Nephron (organoid): ENCODE results near the gene MTA3.

ENCODE experiments used
- H3K27ac Mint-ChIP-seq, 3 experiments: 2 replicates each; pipeline ENCODE4 v1.8.0; 2020; ENCODE audit warnings: mixed read lengths in 3 of 3, mild to moderate bottlenecking in 2 of 3, moderate library complexity in 1 of 3
- H3K27me3 Mint-ChIP-seq: 2 replicates; pipeline ENCODE4 v1.8.0; 2021; ENCODE audit warnings: low read depth, mild to moderate bottlenecking, moderate library complexity, mixed read lengths
- H3K36me3 Mint-ChIP-seq: 2 replicates; pipeline ENCODE4 v1.8.0; 2020; ENCODE audit warnings: low read depth, mixed read lengths
- H3K4me1 Mint-ChIP-seq: 2 replicates; pipeline ENCODE4 v1.8.0; 2020; ENCODE audit warnings: mixed read lengths
- H3K4me3 Mint-ChIP-seq, 3 experiments: 2 replicates each; pipeline ENCODE4 v1.8.0; 2020; ENCODE audit warnings: mild to moderate bottlenecking in 3 of 3, mixed read lengths in 3 of 3, moderate library complexity in 2 of 3
- H3K9me3 Mint-ChIP-seq: 2 replicates; pipeline ENCODE4 v1.8.0; 2020; ENCODE audit warnings: mixed read lengths
- CTCF ChIP-seq, 3 experiments: fragments of 200-600 bp; sonication (generic); IDR thresholded peaks; one replicate each; pipeline ENCODE4 v1.5.0; 2021; ENCODE audit warnings: antibody characterized with exemption in 3 of 3; ENCODE audit not compliant: unreplicated experiment in 3 of 3

Gene MTA3

GRCh38 chr2:42663828-42664227 lies 95.4 kb downstream of the MTA3 start:
- peaks cover 17% of the 10 kb centered on the region for H3K36me3 Mint-ChIP-seq
- H3K4me3 Mint-ChIP-seq: no peak overlapping the region
- H3K9me3 Mint-ChIP-seq: no peaks in the 10 kb centered on the region
- TF ChIP-seq CTCF (IDR thresholded peaks at IDR 0.05; ENCODE audit: unreplicated experiment in 3 of 3): no peak
- H3K27ac Mint-ChIP-seq: peak overlapping the region; percentile 15 to 28 (median 19)
- H3K27me3 Mint-ChIP-seq: no peaks in the 10 kb centered on the region
- H3K4me1 Mint-ChIP-seq: peaks cover 4% of the 10 kb centered on the region

GRCh38 chr2:42673989-42674579 lies 105.7 kb downstream of the MTA3 start:
- no peak for TF ChIP-seq CTCF (IDR thresholded peaks at IDR 0.05; ENCODE audit: unreplicated experiment in 3 of 3)
- peaks cover 16% of the 10 kb centered on the region for H3K4me1 Mint-ChIP-seq
- H3K9me3 Mint-ChIP-seq: no peaks in the 10 kb centered on the region
- peaks cover 32% of the 10 kb centered on the region for H3K36me3 Mint-ChIP-seq
- H3K4me3 Mint-ChIP-seq: no peak overlapping the region
- H3K27me3 Mint-ChIP-seq: no peaks in the 10 kb centered on the region
- peak overlapping the region in 1 of 3 experiments; percentile 34 for H3K27ac Mint-ChIP-seq

GRCh38 chr2:42675815-42676214 lies 107.4 kb downstream of the MTA3 start:
- Mint-ChIP-seq H3K4me1 (peaks cover 16% of the 10 kb centered on the region), H3K4me3 (no peak overlapping the region), H3K27ac (no peak overlapping the region), H3K9me3 (no peaks in the 10 kb centered on the region), H3K27me3 (no peaks in the 10 kb centered on the region), H3K36me3 (peaks cover 39% of the 10 kb centered on the region)
- TF ChIP-seq CTCF (IDR thresholded peaks at IDR 0.05; ENCODE audit: unreplicated experiment in 3 of 3): no peak

- no peaks in the 10 kb centered on the region for H3K4me1 Mint-ChIP-seq
- H3K9me3 Mint-ChIP-seq: no peaks in the 10 kb centered on the region
- peaks cover 50% of the 10 kb centered on the region for H3K36me3 Mint-ChIP-seq
- H3K27me3 Mint-ChIP-seq: no peaks in the 10 kb centered on the region
- TF ChIP-seq CTCF (IDR thresholded peaks at IDR 0.05; ENCODE audit: unreplicated experiment in 3 of 3): no peak
- no peak overlapping the region for H3K4me3 Mint-ChIP-seq
- H3K27ac Mint-ChIP-seq: no peak overlapping the region
Measured at GRCh38 chr2:42685303-42685702, 116.9 kb downstream of the MTA3 start.

GRCh38 chr2:42693013-42693615 lies 124.7 kb downstream of the MTA3 start:
- Mint-ChIP-seq H3K27ac (no peak overlapping the region), H3K27me3 (no peaks in the 10 kb centered on the region), H3K4me1 (peaks cover 11% of the 10 kb centered on the region), H3K9me3 (no peaks in the 10 kb centered on the region), H3K4me3 (no peak overlapping the region), H3K36me3 (peaks cover 38% of the 10 kb centered on the region)
- TF ChIP-seq CTCF (IDR thresholded peaks at IDR 0.05; ENCODE audit: unreplicated experiment in 3 of 3): no peak
